ENCODE data around the gene IRGQ. TPM values are rescaled to one million over a fixed set of nuclear protein-coding genes. Genes with fewer than 3 reads are reported as not detected.

Gene IRGQ
- total RNA-seq, 1 donor from 2014 or later = 19.5 TPM

- no peak for TF ChIP-seq CTCF (IDR thresholded peaks at IDR 0.05; ENCODE audit: insufficient read depth, low read length, severe bottlenecking)
- Histone ChIP-seq H3K36me3 (ENCODE audit: control insufficient read depth, insufficient read depth, low read length) (peaks cover 18% of the 10 kb centered on the region), H3K27me3 (ENCODE audit: control insufficient read depth, insufficient read depth, low read length) (no peaks in the 10 kb centered on the region), H3K4me3 (ENCODE audit: low read depth, low read length) (no peak overlapping the region)
- DNase-seq (ENCODE audit: low read depth) = no peak
- no peak for FAIRE-seq
Observed at GRCh38 chr19:43598445-43599240, 2.7 kb upstream of the IRGQ start.

GRCh38 chr19:43597876-43598275 is 1.9 kb upstream of the IRGQ start:
- Histone ChIP-seq H3K4me3 (ENCODE audit: low read depth, low read length) (no peak overlapping the region), H3K27me3 (ENCODE audit: control insufficient read depth, insufficient read depth, low read length) (no peaks in the 10 kb centered on the region), H3K36me3 (ENCODE audit: control insufficient read depth, insufficient read depth, low read length) (peaks cover 23% of the 10 kb centered on the region)
- FAIRE-seq (no peak), DNase-seq (ENCODE audit: low read depth) (no peak)
- no peak for TF ChIP-seq CTCF (IDR thresholded peaks at IDR 0.05; ENCODE audit: insufficient read depth, low read length, severe bottlenecking)

- Histone ChIP-seq H3K27me3 (ENCODE audit: control insufficient read depth, insufficient read depth, low read length) (no peaks in the 10 kb centered on the region), H3K36me3 (ENCODE audit: control insufficient read depth, insufficient read depth, low read length) (peaks cover 27% of the 10 kb centered on the region), H3K4me3 (ENCODE audit: low read depth, low read length) (peak overlapping the region; percentile 84)
- TF ChIP-seq CTCF (IDR thresholded peaks at IDR 0.05; ENCODE audit: insufficient read depth, low read length, severe bottlenecking) = no peak
- DNase-seq (ENCODE audit: low read depth) (no peak), FAIRE-seq (no peak)
Observed at GRCh38 chr19:43596842-43597461, 1.0 kb upstream of the IRGQ start.

- H3K36me3 ChIP-seq (ENCODE audit: control insufficient read depth, insufficient read depth, low read length) = peaks cover 30% of the 10 kb centered on the region
- FAIRE-seq = no peak
Observed at GRCh38 chr19:43595605-43595998, 332 bp downstream of the IRGQ start.

GRCh38 chr19:43594710-43595604 is 977 bp downstream of the IRGQ start:
- Histone ChIP-seq H3K36me3 (ENCODE audit: control insufficient read depth, insufficient read depth, low read length) (peaks cover 30% of the 10 kb centered on the region), H3K27me3 (ENCODE audit: control insufficient read depth, insufficient read depth, low read length) (no peaks in the 10 kb centered on the region), H3K4me3 (ENCODE audit: low read depth, low read length) (peak overlapping the region; percentile 71)
- peak; percentile 97 for TF ChIP-seq CTCF (IDR thresholded peaks at IDR 0.05; ENCODE audit: insufficient read depth, low read length, severe bottlenecking)
- peak; percentile 48 for DNase-seq (ENCODE audit: low read depth)
- FAIRE-seq = no peak

More at GRCh38 chr19:43595605-43595998, 332 bp downstream of the IRGQ start:
- peak overlapping the region; percentile 71 for H3K4me3 ChIP-seq (ENCODE audit: low read depth, low read length)
- TF ChIP-seq CTCF (IDR thresholded peaks at IDR 0.05; ENCODE audit: insufficient read depth, low read length, severe bottlenecking) = no peak
- no peak for DNase-seq (ENCODE audit: low read depth)
- no peaks in the 10 kb centered on the region for H3K27me3 ChIP-seq (ENCODE audit: control insufficient read depth, insufficient read depth, low read length)
